Transverse colon (tissue), 4 donors: Measurements from ENCODE around the gene SLC35F1. TPM values are rescaled to one million over a fixed set of nuclear protein-coding genes. Genes with fewer than 3 reads are reported as not detected.

Source experiments
- DNase-seq: peaks from one replicate; pipeline ENCODE4 v3.0.0-alpha.2; 2019
- H3K27ac ChIP-seq, 4 donors: fragments of 200-600 bp; sonication (generic); 2 replicates each; pipeline ENCODE4 v1.5.1; 2016 to 2018; ENCODE audit warnings: inconsistent platforms in 4 of 4
- H3K27me3 ChIP-seq: fragments of 200-600 bp; sonication (generic); 2 replicates; pipeline ENCODE4 v1.5.1; 2017; ENCODE audit warnings: inconsistent platforms
- H3K36me3 ChIP-seq, 4 donors: fragments of 200-600 bp; sonication (generic); 2 replicates each; pipeline ENCODE4 v1.5.1; 2017 to 2019; ENCODE audit warnings: inconsistent platforms in 4 of 4
- H3K4me1 ChIP-seq, 4 donors: fragments of 200-600 bp; sonication (generic); 2 replicates each; pipeline ENCODE4 v1.5.1; 2017 to 2020; ENCODE audit warnings: inconsistent platforms in 4 of 4
- H3K4me3 ChIP-seq, 4 donors: fragments of 200-600 bp; sonication (generic); 1 replicate in 1 of 4; 2 replicates in 3 of 4; pipeline versions ENCODE4 v1.5.1 to v1.6.1; 2017 to 2019; ENCODE audit warnings: inconsistent platforms in 4 of 4
- H3K9me3 ChIP-seq, 2 donors: fragments of 200-600 bp; sonication (generic); 2 replicates each; pipeline ENCODE4 v1.5.1; 2017 to 2019; ENCODE audit warnings: inconsistent platforms in 2 of 2
- CTCF ChIP-seq, 5 experiments: fragments of 200-600 bp in 3 of 5; fragments of 450-650 bp in 2 of 5; sonication (generic) in 3 of 5; IDR thresholded peaks; 1 replicate in 2 of 5; 2 replicates in 3 of 5; pipeline ENCODE4 v1.5.1; 2016 to 2017; ENCODE audit warnings: antibody characterized with exemption in 5 of 5, inconsistent platforms in 3 of 5, mild to moderate bottlenecking in 2 of 5, moderate library complexity in 1 of 5
- EP300 ChIP-seq: sonication (generic); formaldehyde crosslinking; IDR thresholded peaks from one replicate; pipeline ENCODE4 v1.6.1; 2017; ENCODE audit warnings: antibody characterized with exemption, low read depth
- POLR2A ChIP-seq: fragments of 450-650 bp; IDR thresholded peaks from one replicate; pipeline ENCODE4 v1.6.1; 2016; ENCODE audit warnings: antibody characterized with exemption, mild to moderate bottlenecking, moderate library complexity
- POLR2AphosphoS5 ChIP-seq, 3 donors: sonication (generic); formaldehyde crosslinking; IDR thresholded peaks; one replicate each; pipeline ENCODE4 v1.6.1; 2016; ENCODE audit warnings: antibody characterized with exemption in 3 of 3
- WGBS, 2 donors: methylation state at CpG; one replicate each; pipeline ENCODE4 v1.1.5; 2018; ENCODE audit warnings: low coverage in 1 of 2; 5-methylcytosine and 5-hydroxymethylcytosine counted together
- in situ Hi-C, 4 donors: fragments of 200-750 bp; cut with MboI; loops; one replicate each; pipeline versions ENCODE4 v1.15.0 to v1.15.1; 2017; ENCODE audit warnings: low sequenced_read_pairs in 3 of 4, low pct_ligation_motif_present in 1 of 4, low pct_unique_long_range_greater_than_20kb in 1 of 4
- intact Hi-C: fragments of 100-400 bp; cut with DNase I; formaldehyde crosslinking; loops from one replicate; pipeline ENCODE4 v1.15.1; 2023; ENCODE audit warnings: low total_unique reads
- total RNA-seq, 4 donors: library from RNA; depleted of rRNA; stranded (reverse); fragments of >200 nt; gene quantifications; one replicate each; pipeline ENCODE4 v1.1.0, GENCODE V29; 2016

The SLC35F1 gene
- total RNA-seq, 4 donors from 2014 or later = 0.37 to 1.1 (median 0.71) TPM

GRCh38 chr6:117907601-117908245 lies 659 bp downstream of the SLC35F1 start:
- no peaks in the 10 kb centered on the region for H3K36me3 ChIP-seq

GRCh38 chr6:117908246-117909068 lies 1.4 kb downstream of the SLC35F1 start:
- peaks cover 57% of the 10 kb centered on the region for H3K27me3 ChIP-seq
- H3K27ac ChIP-seq = peak overlapping the region in 1 of 4 donors; percentile 48
- intact Hi-C loops = no loop called here
- no peaks in the 10 kb centered on the region for H3K9me3 ChIP-seq
- 14 to 86% methylated on average over 1 to 38 of the region's 45 CpGs for WGBS, 2 donors
- peak overlapping the region in 3 of 4 donors; percentile 45 to 56 (median 49) for H3K4me3 ChIP-seq
- H3K36me3 ChIP-seq = no peaks in the 10 kb centered on the region
- peaks cover 0 to 17% (median 14%) of the 10 kb centered on the region in 4 donors for H3K4me1 ChIP-seq
- no peak for TF ChIP-seq POLR2AphosphoS5 (IDR thresholded peaks at IDR 0.05)
- TF ChIP-seq EP300 = no peak
- no peak for TF ChIP-seq POLR2A
- TF ChIP-seq CTCF (IDR thresholded peaks at IDR 0.05) = no peak
- in situ Hi-C loops = no loop called here
- DNase-seq = no peak

More at GRCh38 chr6:117907601-117908245, 659 bp downstream of the SLC35F1 start:
- Histone ChIP-seq H3K4me1 (peaks cover 0 to 17% (median 14%) of the 10 kb centered on the region in 4 donors), H3K9me3 (no peaks in the 10 kb centered on the region), H3K27me3 (peaks cover 57% of the 10 kb centered on the region), H3K27ac (peak overlapping the region in 3 of 4 donors; percentile 9 to 48 (median 20)), H3K4me3 (peak overlapping the region; percentile 34 to 56 (median 47))
- WGBS, 2 donors = 2% methylated on average over 73 of the region's 81 CpGs; no CpG with 5 or more reads in 1 of the 2 donors
- intact Hi-C loops (no loop called here), in situ Hi-C loops (no loop called here)
- no peak for DNase-seq
- TF ChIP-seq POLR2A (no peak), POLR2AphosphoS5 (IDR thresholded peaks at IDR 0.05) (no peak)

DNA sequence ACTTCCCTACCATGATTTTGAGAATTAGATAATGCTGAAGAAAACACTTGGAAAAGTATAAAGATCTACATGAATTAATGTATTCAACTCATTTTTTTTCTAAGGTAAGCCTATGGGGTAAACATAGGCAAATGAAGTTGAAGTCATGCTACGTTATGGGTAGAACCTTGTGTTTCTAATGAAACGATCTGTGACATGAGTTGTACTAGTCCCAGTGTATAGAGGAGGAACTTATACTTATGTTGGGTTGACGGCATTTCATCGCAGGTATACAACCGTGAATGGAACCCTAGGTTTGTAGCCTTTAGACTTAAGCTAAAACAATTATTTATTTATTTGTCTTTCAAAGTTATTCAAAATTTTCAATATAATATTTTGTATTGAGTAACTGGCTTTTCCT lies 2.6 kb downstream of the SLC35F1 start:
- H3K27ac ChIP-seq = no peak overlapping the region
- in situ Hi-C loops = no loop called here
- TF ChIP-seq CTCF (IDR thresholded peaks at IDR 0.05) (no peak), POLR2AphosphoS5 (IDR thresholded peaks at IDR 0.05) (no peak), EP300 (no peak)

GRCh38 chr6:117910549-117910948 lies 3.5 kb downstream of the SLC35F1 start:
- no peak for TF ChIP-seq POLR2AphosphoS5 (IDR thresholded peaks at IDR 0.05)
- TF ChIP-seq CTCF (IDR thresholded peaks at IDR 0.05) = no peak
- no peak for TF ChIP-seq POLR2A
- TF ChIP-seq EP300 = no peak
- Histone ChIP-seq H3K9me3 (no peaks in the 10 kb centered on the region), H3K27ac (no peak overlapping the region), H3K4me1 (peaks cover 0 to 17% (median 14%) of the 10 kb centered on the region in 4 donors), H3K4me3 (no peak overlapping the region), H3K36me3 (no peaks in the 10 kb centered on the region), H3K27me3 (peaks cover 39% of the 10 kb centered on the region)
- DNase-seq = no peak
- WGBS, 2 donors = 86 to 87% methylated on average over 2 to 4 of the region's 4 CpGs
- intact Hi-C loops = no loop called here
- in situ Hi-C loops = no loop called here

More for the DNA sequence above, 2.6 kb downstream of the SLC35F1 start:
- no peak for DNase-seq
- intact Hi-C loops = no loop called here
- Histone ChIP-seq H3K4me3 (no peak overlapping the region), H3K27me3 (peaks cover 48% of the 10 kb centered on the region), H3K9me3 (no peaks in the 10 kb centered on the region), H3K4me1 (peaks cover 0 to 17% (median 14%) of the 10 kb centered on the region in 4 donors), H3K36me3 (no peaks in the 10 kb centered on the region)
- 84 to 85% methylated on average over 5 of the region's 5 CpGs for WGBS, 2 donors
